OCI-LY7 (cell line): ENCODE results near the gene KIDINS220. TPM values are rescaled to one million over a fixed set of nuclear protein-coding genes. Genes with fewer than 3 reads are reported as not detected.

Source experiments
- BruUV-seq: library from RNA; stranded (reverse); fragments of 400-500 nt; replicated peaks from 2 replicates; lab custom pipeline; 2021; lab: Mats Ljungman, UMichigan
- CTCF ChIA-PET: fragments of 300-600 bp; sonication (Branson Sonifier 250); formaldehyde crosslinking; loops from one replicate; lab custom pipeline; 2022; ENCODE audit warnings: antibody characterized with exemption; ENCODE audit not compliant: unreplicated experiment; lab: Charles Lee
- POLR2A ChIA-PET: fragments of 300-600 bp; sonication (Branson Sonifier 250); formaldehyde crosslinking; loops from one replicate; lab custom pipeline; 2022; ENCODE audit warnings: antibody characterized with exemption; lab: Charles Lee
- DNase-seq: peaks from one replicate; pipeline ENCODE4 v3.0.0-alpha.2; 2015; ENCODE audit warnings: low spot score
- H2AFZ ChIP-seq: fragments of 200-600 bp; sonication (generic), shearing (Covaris generic); 2 replicates; pipeline ENCODE4 v1.6.1; 2014; ENCODE audit warnings: mild to moderate bottlenecking, antibody characterized with exemption, low read length, moderate library complexity
- H3K27ac ChIP-seq: fragments of 200-600 bp; sonication (generic); 2 replicates; pipeline ENCODE4 v1.5.1; 2014; ENCODE audit warnings: mixed run types, low read depth, mild to moderate bottlenecking, moderate library complexity, low read length, inconsistent platforms; ENCODE audit not compliant: poor library complexity, severe bottlenecking
- H3K36me3 ChIP-seq: fragments of 200-600 bp; sonication (generic); 2 replicates; pipeline ENCODE4 v1.6.1; 2014; ENCODE audit warnings: mild to moderate bottlenecking, antibody characterized with exemption, low read length, moderate library complexity, mixed read lengths; ENCODE audit not compliant: insufficient read depth
- H3K4me1 ChIP-seq: fragments of 200-600 bp; sonication (generic); 2 replicates; pipeline ENCODE4 v1.5.1; 2014; ENCODE audit warnings: mild to moderate bottlenecking, low read length; ENCODE audit not compliant: insufficient read depth, poor library complexity, severe bottlenecking
- H3K4me2 ChIP-seq: fragments of 200-600 bp; sonication (generic); 2 replicates; pipeline ENCODE4 v1.6.1; 2014; ENCODE audit warnings: mild to moderate bottlenecking, low read length
- H3K4me3 ChIP-seq: fragments of 200-600 bp; sonication (generic); 2 replicates; pipeline ENCODE4 v1.5.1; 2014; ENCODE audit warnings: mild to moderate bottlenecking, low read depth, low read length; ENCODE audit not compliant: poor library complexity, severe bottlenecking
- H3K79me2 ChIP-seq: fragments of 200-600 bp; sonication (generic); 2 replicates; pipeline ENCODE4 v1.6.1; 2016; ENCODE audit warnings: low read depth, mild to moderate bottlenecking, low read length, moderate library complexity, mixed read lengths; ENCODE audit not compliant: insufficient read depth
- H3K9me2 ChIP-seq: fragments of 200-600 bp; sonication (generic); 2 replicates; pipeline ENCODE4 v1.6.1; 2016; ENCODE audit warnings: mild to moderate bottlenecking, low read length, mixed read lengths; ENCODE audit not compliant: insufficient read depth
- H3K9me3 ChIP-seq: fragments of 200-600 bp; sonication (generic); 2 replicates; pipeline ENCODE4 v1.6.1; 2014; ENCODE audit warnings: mild to moderate bottlenecking, mixed run types, low read length, mixed read lengths
- H4K20me1 ChIP-seq: fragments of 200-600 bp; sonication (generic); 2 replicates; pipeline ENCODE4 v1.6.1; 2014; ENCODE audit warnings: mild to moderate bottlenecking, antibody characterized with exemption, low read length, moderate library complexity, mixed read lengths; ENCODE audit not compliant: insufficient read depth
- EZH2phosphoT487 ChIP-seq: fragments of 200-600 bp; sonication (generic); IDR thresholded peaks from 2 replicates; pipeline ENCODE4 v1.6.1; 2018; ENCODE audit warnings: low read depth, borderline replicate concordance, mild to moderate bottlenecking, mixed run types, antibody characterized with exemption, low read length, moderate library complexity, mixed read lengths
- intact Hi-C: fragments of 100-400 bp; cut with micrococcal nuclease; formaldehyde crosslinking; loops from one replicate; pipeline ENCODE4 v1.10.0; 2022; ENCODE audit not compliant: unreplicated experiment
- total RNA-seq, 2 experiments: library from RNA; depleted of rRNA in 1 of 2; stranded (reverse); fragments of >200 nt in 1 of 2; shearing (Covaris generic) in 1 of 2; gene quantifications; 2 replicates each; pipeline ENCODE4 v1.2.3, GENCODE V29; 2014 to 2022
- TF ChIP-seq, protein P1 (sequence below): fragments of 200-600 bp; sonication (generic); conservative IDR thresholded peaks from 2 replicates; pipeline ENCODE4 v1.5.1; 2014; ENCODE audit warnings: mild to moderate bottlenecking, antibody characterized with exemption, low read length, moderate library complexity, mixed read lengths

The KIDINS220 gene
- total RNA-seq, 2 experiments from 2014 or later: 29.1 to 32.3 TPM

DNA sequence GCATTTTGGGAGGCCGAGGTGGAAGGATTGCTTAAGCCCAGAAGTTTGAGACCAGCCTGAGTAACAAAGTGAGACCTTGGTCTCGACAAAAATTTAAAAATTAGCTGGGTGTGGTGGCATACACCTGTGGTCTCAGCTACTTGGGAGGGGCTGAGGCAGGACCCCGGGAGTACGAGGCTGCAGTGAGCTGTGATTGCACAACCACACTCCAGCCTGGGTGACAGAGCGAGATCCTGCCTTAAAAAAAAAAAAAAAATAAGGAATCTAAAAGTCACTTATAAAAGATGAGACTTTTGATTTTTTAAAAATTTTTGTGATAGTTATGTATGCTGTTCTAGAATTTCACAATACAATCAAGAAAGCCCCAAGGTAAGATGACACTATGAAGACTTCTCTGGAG lies 122.4 kb downstream of the KIDINS220 start:
- Histone ChIP-seq H3K36me3 (no peaks in the 10 kb centered on the region), H3K9me2 (no peaks in the 10 kb centered on the region; the same call in 1 of the 2 replicates), H3K4me3 (no peak overlapping the region), H2AFZ (no peak overlapping the region), H3K9me3 (peaks cover 16% of the 10 kb centered on the region; the same call in 1 of the 2 replicates), H3K27ac (no peak overlapping the region), H4K20me1 (no peaks in the 10 kb centered on the region), H3K79me2 (no peaks in the 10 kb centered on the region), H3K4me1 (no peaks in the 10 kb centered on the region), H3K4me2 (no peak overlapping the region)
- no peak for TF ChIP-seq EZH2phosphoT487
- TF ChIP-seq, protein P1, sequence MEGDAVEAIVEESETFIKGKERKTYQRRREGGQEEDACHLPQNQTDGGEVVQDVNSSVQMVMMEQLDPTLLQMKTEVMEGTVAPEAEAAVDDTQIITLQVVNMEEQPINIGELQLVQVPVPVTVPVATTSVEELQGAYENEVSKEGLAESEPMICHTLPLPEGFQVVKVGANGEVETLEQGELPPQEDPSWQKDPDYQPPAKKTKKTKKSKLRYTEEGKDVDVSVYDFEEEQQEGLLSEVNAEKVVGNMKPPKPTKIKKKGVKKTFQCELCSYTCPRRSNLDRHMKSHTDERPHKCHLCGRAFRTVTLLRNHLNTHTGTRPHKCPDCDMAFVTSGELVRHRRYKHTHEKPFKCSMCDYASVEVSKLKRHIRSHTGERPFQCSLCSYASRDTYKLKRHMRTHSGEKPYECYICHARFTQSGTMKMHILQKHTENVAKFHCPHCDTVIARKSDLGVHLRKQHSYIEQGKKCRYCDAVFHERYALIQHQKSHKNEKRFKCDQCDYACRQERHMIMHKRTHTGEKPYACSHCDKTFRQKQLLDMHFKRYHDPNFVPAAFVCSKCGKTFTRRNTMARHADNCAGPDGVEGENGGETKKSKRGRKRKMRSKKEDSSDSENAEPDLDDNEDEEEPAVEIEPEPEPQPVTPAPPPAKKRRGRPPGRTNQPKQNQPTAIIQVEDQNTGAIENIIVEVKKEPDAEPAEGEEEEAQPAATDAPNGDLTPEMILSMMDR: no peak
- DNase-seq: no peak
- POLR2A ChIA-PET: interaction anchor here (0.7 to 1.4 kb wide), 2 partner anchors 16 to 45 kb away, joined by 3 to 6 read pairs; no protein-coding TSS in a partner anchor
- CTCF ChIA-PET: no interaction called here
- BruUV-seq: no TSS peak
- intact Hi-C loops: no loop called here

DNA sequence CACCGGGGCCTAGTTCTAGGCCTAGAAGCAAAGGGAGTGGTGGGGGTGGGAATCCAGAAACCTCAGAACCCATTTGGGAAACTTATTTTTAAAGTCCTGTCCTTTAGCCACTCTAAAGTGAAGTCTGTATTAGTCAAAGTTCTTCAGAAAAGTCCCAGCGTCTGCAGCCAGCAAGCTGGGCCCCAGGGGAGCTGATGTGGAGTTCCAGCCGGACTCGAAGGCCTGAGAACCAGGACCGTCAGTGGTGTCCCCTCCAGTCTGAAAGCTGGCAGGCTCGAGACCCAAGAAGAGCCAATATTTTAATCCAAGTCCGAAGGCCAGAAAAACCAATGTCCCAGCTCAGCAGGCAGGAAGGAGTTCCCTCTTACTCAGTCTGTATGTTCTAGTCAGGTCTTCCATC lies 123.1 kb downstream of the KIDINS220 start:
- BruUV-seq: no TSS peak
- no peak overlapping the region for H3K27ac ChIP-seq
- H3K9me3 ChIP-seq: peaks cover 16% of the 10 kb centered on the region; the same call in 1 of the 2 replicates
- TF ChIP-seq, protein P1: no peak
- TF ChIP-seq EZH2phosphoT487: no peak
- intact Hi-C loops: no loop called here
- ChIA-PET POLR2A (interaction anchor here (1.4 kb wide), 1 partner anchor 46 kb away, joined by 6 read pairs; no protein-coding TSS in a partner anchor), CTCF (no interaction called here)
- no peaks in the 10 kb centered on the region for H3K36me3 ChIP-seq
- H3K9me2 ChIP-seq: no peaks in the 10 kb centered on the region; the same call in 1 of the 2 replicates
- no peak overlapping the region for H3K4me2 ChIP-seq
- H2AFZ ChIP-seq: no peak overlapping the region
- no peaks in the 10 kb centered on the region for H3K4me1 ChIP-seq
- no peaks in the 10 kb centered on the region for H3K79me2 ChIP-seq
- H4K20me1 ChIP-seq: no peaks in the 10 kb centered on the region
- no peak overlapping the region for H3K4me3 ChIP-seq
- no peak for DNase-seq

DNA sequence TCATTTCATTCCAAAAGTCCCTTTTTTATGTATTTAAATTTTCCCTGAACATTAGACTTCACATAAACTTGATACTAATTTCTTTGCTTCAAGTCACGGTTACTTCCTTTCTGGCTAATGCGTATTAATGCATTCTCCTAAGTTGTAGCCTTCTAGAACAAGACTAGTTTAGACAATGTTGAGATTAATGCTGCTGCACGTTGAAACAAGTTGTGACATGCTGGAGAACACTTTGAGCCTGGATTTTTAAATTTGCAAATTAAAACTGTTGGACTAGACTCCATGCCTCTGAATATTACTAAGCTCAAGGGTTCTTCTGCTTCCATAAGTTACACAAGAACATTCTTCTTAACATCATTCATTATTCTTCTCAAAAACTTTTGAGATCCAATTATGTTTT lies 126.5 kb downstream of the KIDINS220 start:
- POLR2A ChIA-PET: interaction anchor here (0.9 to 1.1 kb wide), 2 partner anchors 83 to 1161 kb away, joined by 3 read pairs; no protein-coding TSS in a partner anchor
- Histone ChIP-seq H3K79me2 (no peaks in the 10 kb centered on the region), H3K4me2 (no peak overlapping the region), H3K27ac (no peak overlapping the region), H3K4me1 (no peaks in the 10 kb centered on the region), H3K9me2 (no peaks in the 10 kb centered on the region), H3K36me3 (no peaks in the 10 kb centered on the region), H3K9me3 (peaks cover 15% of the 10 kb centered on the region; the same call in 1 of the 2 replicates), H3K4me3 (no peak overlapping the region), H4K20me1 (no peaks in the 10 kb centered on the region), H2AFZ (no peak overlapping the region)
- no TSS peak for BruUV-seq
- CTCF ChIA-PET: no interaction called here
- TF ChIP-seq, protein P1: no peak
- no peak for TF ChIP-seq EZH2phosphoT487
- intact Hi-C loops: no loop called here
- no peak for DNase-seq
